ENCODE measurements around the gene CPPED1. TPM values are rescaled to one million over a fixed set of nuclear protein-coding genes. Genes with fewer than 3 reads are reported as not detected.

The CPPED1 gene
- total and polyA plus RNA-seq, 3 donors from 2014 or later: 34.3 to 84.3 (median 67.5) TPM

DNA sequence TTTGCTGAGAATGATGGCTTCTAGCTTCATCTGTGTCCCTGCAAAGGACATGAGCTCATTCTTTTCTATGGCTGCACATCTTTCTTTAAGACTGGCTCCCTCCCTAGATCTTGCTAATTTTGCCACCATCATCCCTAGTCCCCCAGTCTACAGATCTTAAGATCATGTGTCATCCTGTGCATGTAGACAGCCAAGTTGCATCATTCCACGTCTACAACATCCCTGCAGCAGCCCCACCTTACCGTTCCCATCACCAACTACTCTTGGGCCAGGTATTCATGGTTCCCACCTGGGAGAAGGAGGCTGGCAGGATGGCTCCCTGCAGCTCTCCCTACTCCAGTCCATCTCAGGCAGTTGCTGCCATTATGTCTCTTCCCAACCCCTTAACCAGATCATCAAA is 12.3 kb downstream of the CPPED1 start:
- intact Hi-C loops (cut with DNase I; ENCODE audit: low total_unique reads): no loop called here
- H3K27ac ChIP-seq: no peak overlapping the region
- TF ChIP-seq POLR2A (IDR thresholded peaks at IDR 0.05): no peak
- TF ChIP-seq, protein P1, sequence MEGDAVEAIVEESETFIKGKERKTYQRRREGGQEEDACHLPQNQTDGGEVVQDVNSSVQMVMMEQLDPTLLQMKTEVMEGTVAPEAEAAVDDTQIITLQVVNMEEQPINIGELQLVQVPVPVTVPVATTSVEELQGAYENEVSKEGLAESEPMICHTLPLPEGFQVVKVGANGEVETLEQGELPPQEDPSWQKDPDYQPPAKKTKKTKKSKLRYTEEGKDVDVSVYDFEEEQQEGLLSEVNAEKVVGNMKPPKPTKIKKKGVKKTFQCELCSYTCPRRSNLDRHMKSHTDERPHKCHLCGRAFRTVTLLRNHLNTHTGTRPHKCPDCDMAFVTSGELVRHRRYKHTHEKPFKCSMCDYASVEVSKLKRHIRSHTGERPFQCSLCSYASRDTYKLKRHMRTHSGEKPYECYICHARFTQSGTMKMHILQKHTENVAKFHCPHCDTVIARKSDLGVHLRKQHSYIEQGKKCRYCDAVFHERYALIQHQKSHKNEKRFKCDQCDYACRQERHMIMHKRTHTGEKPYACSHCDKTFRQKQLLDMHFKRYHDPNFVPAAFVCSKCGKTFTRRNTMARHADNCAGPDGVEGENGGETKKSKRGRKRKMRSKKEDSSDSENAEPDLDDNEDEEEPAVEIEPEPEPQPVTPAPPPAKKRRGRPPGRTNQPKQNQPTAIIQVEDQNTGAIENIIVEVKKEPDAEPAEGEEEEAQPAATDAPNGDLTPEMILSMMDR (IDR thresholded peaks at IDR 0.05): no peak

DNA sequence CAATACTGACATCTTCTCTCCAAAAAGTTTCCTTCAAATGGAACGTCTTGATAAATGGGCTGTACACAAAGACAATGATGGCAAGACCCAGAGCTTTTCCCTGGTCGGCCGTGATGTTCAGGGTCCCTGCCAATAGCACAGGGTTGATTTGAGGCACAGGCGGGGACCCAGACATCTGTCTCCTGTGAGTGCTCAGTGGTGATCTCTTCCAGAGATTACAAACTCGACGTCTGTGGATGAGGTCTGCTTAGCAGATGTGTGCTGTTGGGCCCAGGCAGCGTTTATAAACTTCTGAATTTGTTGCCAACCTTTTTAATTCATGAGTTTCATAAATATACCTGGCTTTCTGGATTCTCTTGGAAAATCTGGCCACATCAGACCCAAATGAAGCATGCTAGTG is 14.9 kb downstream of the CPPED1 start:
- intact Hi-C loops (cut with DNase I; ENCODE audit: low total_unique reads): no loop called here
- Histone ChIP-seq H3K9me3 (no peaks in the 10 kb centered on the region), H3K36me3 (ENCODE audit: low read depth, missing control alignments) (no peaks in the 10 kb centered on the region), H3K27me3 (no peaks in the 10 kb centered on the region), H3K27ac (no peak overlapping the region), H3K4me1 (no peaks in the 10 kb centered on the region), H3K4me3 (no peak overlapping the region)
- TF ChIP-seq, protein P1 (IDR thresholded peaks at IDR 0.05): no peak
- TF ChIP-seq POLR2A (IDR thresholded peaks at IDR 0.05): no peak
- no peak for DNase-seq
- WGBS, 2 donors: 88 to 91% methylated on average over 7 of the region's 7 CpGs

More for the DNA sequence above, 12.3 kb downstream of the CPPED1 start:
- no peaks in the 10 kb centered on the region for H3K27me3 ChIP-seq
- H3K4me3 ChIP-seq: no peak overlapping the region
- H3K9me3 ChIP-seq: no peaks in the 10 kb centered on the region
- H3K36me3 ChIP-seq (ENCODE audit: low read depth, missing control alignments): no peaks in the 10 kb centered on the region
- 86 to 100% methylated on average over 2 of the region's 2 CpGs for WGBS, 2 donors
- H3K4me1 ChIP-seq: peaks cover 5% of the 10 kb centered on the region
- no peak for DNase-seq

DNA sequence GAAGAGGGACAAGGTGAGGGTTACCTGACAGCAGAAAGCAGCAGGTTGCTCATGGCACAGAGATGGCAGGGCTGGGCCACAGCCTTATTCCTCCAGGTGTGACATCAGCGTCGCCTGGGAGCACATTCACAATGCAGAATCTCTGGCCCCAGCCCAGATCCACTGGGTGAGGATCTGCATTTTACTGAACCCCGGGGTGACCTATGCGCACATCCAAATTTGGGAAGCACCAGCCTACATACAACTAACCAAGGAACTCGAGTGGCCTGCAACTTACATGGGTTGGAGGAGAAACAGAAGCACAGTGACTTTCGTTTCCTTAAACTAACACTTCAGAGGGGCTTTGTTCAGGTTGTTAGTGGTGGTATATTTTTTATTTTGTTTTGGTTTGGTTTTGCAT is 17.6 kb downstream of the CPPED1 start:
- WGBS, 2 donors: 86 to 96% methylated on average over 6 of the region's 6 CpGs
- intact Hi-C loops (cut with DNase I; ENCODE audit: low total_unique reads): no loop called here
- H3K9me3 ChIP-seq: no peaks in the 10 kb centered on the region
- TF ChIP-seq, protein P1 (IDR thresholded peaks at IDR 0.05): no peak
- no peak for TF ChIP-seq POLR2A (IDR thresholded peaks at IDR 0.05)
- no peak overlapping the region for H3K27ac ChIP-seq
- H3K4me3 ChIP-seq: no peak overlapping the region
- no peaks in the 10 kb centered on the region for H3K4me1 ChIP-seq
- no peaks in the 10 kb centered on the region for H3K27me3 ChIP-seq
- no peaks in the 10 kb centered on the region for H3K36me3 ChIP-seq (ENCODE audit: low read depth, missing control alignments)
- no peak for DNase-seq

DNA sequence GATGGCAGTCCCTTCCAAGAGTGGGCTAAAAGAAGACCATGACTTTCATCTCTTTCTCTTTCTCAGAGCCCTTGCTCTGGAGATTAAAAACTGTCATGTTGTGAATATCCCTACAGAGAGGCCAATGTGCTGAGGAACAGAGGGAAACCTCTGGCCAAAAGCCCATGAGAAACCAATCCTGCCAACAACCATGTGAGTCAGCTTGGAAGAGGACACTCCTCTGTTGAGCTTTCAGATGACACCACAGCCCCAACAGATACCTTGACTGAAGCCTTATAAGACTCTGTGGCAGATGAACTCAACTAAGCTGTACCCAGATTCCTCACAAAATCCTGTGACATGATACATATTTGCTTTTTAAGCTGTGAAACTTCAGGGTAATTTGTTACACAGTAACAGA is 19.6 kb downstream of the CPPED1 start:
- H3K4me1 ChIP-seq: no peaks in the 10 kb centered on the region
- H3K4me3 ChIP-seq: no peak overlapping the region
- H3K27ac ChIP-seq: no peak overlapping the region
- intact Hi-C loops (cut with DNase I; ENCODE audit: low total_unique reads): no loop called here
- H3K27me3 ChIP-seq: no peaks in the 10 kb centered on the region
- no peaks in the 10 kb centered on the region for H3K36me3 ChIP-seq (ENCODE audit: low read depth, missing control alignments)
- TF ChIP-seq, protein P1 (IDR thresholded peaks at IDR 0.05): no peak
- TF ChIP-seq POLR2A (IDR thresholded peaks at IDR 0.05): no peak
- H3K9me3 ChIP-seq: no peaks in the 10 kb centered on the region
- no peak for DNase-seq

DNA sequence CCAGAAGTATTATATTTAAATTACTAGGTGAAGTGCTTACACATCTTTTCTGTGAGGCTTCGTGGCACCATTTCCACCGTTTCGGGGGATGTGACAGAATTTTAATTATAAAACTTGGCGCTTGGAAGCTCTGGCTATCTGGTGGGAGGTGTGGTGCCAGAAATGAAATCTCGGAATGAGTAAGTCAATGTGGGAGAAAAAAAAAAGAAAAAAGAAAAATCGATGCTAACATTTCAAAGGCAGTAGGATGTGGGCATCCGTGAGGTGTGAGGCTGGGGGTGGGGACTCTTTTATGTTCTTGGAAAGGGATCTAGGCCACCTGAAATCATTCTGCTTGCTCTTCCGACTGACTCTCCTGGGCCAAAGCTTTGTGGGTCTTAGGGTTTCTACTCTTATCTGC is 21.9 kb downstream of the CPPED1 start:
- H3K4me3 ChIP-seq: no peak overlapping the region
- intact Hi-C loops (cut with DNase I; ENCODE audit: low total_unique reads): no loop called here
- no peaks in the 10 kb centered on the region for H3K27me3 ChIP-seq
- no peak for TF ChIP-seq POLR2A (IDR thresholded peaks at IDR 0.05)
- TF ChIP-seq, protein P1 (IDR thresholded peaks at IDR 0.05): no peak
- H3K9me3 ChIP-seq: no peaks in the 10 kb centered on the region
- no peak for DNase-seq
- no peaks in the 10 kb centered on the region for H3K4me1 ChIP-seq
- 89 to 91% methylated on average over 8 of the region's 8 CpGs for WGBS, 2 donors
- H3K27ac ChIP-seq: no peak overlapping the region
- no peaks in the 10 kb centered on the region for H3K36me3 ChIP-seq (ENCODE audit: low read depth, missing control alignments)
